GM18907 (cell line): ENCODE results near the gene SLC30A7.
A peak's percentile ranks its signal among the peaks of the same experiment; 100 is the strongest.
"Not testable (repeated sequence)": the region's sequence is repeated elsewhere in the genome, so short reads cannot be mapped to it uniquely, and the experiment has no call there.

ENCODE experiments used
- ATAC-seq: cut with Tn5 transposase; IDR thresholded peaks from one replicate; pipeline ENCODE4 v1.9.1; 2021; ENCODE audit warnings: mild to moderate bottlenecking, moderate library complexity; ENCODE audit not compliant: unreplicated experiment

SLC30A7 gene

GRCh38 chr1:100895540-100896480 is at the start of gene SLC30A7:
Gene SLC30A7 (plus strand): TSS chr1:100896090. CDS start chr1:100896263, 173 bp downstream.
- ATAC-seq = peak; percentile 83

- ATAC-seq = no peak
These were observed 48.4 kb upstream of the SLC30A7 start for GRCh38 chr1:100847361-100848082.

- ATAC-seq = no peak
These were observed 44.2 kb upstream of the SLC30A7 start for GRCh38 chr1:100851726-100852125.

- no peak for ATAC-seq
These were observed 42.9 kb upstream of the SLC30A7 start for GRCh38 chr1:100852976-100853375.

GRCh38 chr1:100855116-100855515 is 40.8 kb upstream of the SLC30A7 start:
- ATAC-seq = not testable (repeated sequence)

- ATAC-seq = no peak
These were observed 35.4 kb upstream of the SLC30A7 start for GRCh38 chr1:100860397-100860991.

GRCh38 chr1:100861379-100861778 is 34.5 kb upstream of the SLC30A7 start:
- no peak for ATAC-seq

- no peak for ATAC-seq
These were observed 33.3 kb upstream of the SLC30A7 start for GRCh38 chr1:100862591-100862990.

- peak; percentile 77 for ATAC-seq
These were observed 29.6 kb upstream of the SLC30A7 start for GRCh38 chr1:100866041-100866900.

GRCh38 chr1:100866901-100867206 is 29.0 kb upstream of the SLC30A7 start:
- no peak for ATAC-seq

- ATAC-seq = peak; percentile 47
These were observed 27.4 kb upstream of the SLC30A7 start for GRCh38 chr1:100868364-100868995.

GRCh38 chr1:100869996-100870395 is 25.9 kb upstream of the SLC30A7 start:
- ATAC-seq = no peak

- ATAC-seq = no peak
These were observed 21.5 kb upstream of the SLC30A7 start for GRCh38 chr1:100874433-100874832.

GRCh38 chr1:100875228-100875627 is 20.7 kb upstream of the SLC30A7 start:
- no peak for ATAC-seq

- no peak for ATAC-seq
These were observed 19.6 kb upstream of the SLC30A7 start for GRCh38 chr1:100876291-100876690.

GRCh38 chr1:100879422-100879821 is 16.5 kb upstream of the SLC30A7 start:
- ATAC-seq = no peak

- no peak for ATAC-seq
These were observed 14.2 kb upstream of the SLC30A7 start for GRCh38 chr1:100881687-100882086.

GRCh38 chr1:100882698-100883097 is 13.2 kb upstream of the SLC30A7 start:
- no peak for ATAC-seq

GRCh38 chr1:100883963-100884362 is 11.9 kb upstream of the SLC30A7 start:
- no peak for ATAC-seq

- ATAC-seq = not testable (repeated sequence)
These were observed 6.9 kb upstream of the SLC30A7 start for GRCh38 chr1:100889007-100889406.
